GM12878 (cell line): ENCODE data around the gene USP10.

Experiments used
- BHLHE40 ChIP-seq, 2 experiments: fragments of 450-650 bp in 1 of 2; IDR thresholded peaks; 2 replicates each; pipeline ENCODE4 v1.6.1; 2011 to 2017; ENCODE audit warnings: low read depth in 2 of 2, borderline replicate concordance in 1 of 2, improper control_type of control experiment in 1 of 2, low read length in 1 of 2, mild to moderate bottlenecking in 1 of 2
- CUX1 ChIP-seq: IDR thresholded peaks from 2 replicates; pipeline ENCODE4 v1.6.1; 2012; ENCODE audit warnings: improper control_type of control experiment, low read depth, low read length; ENCODE audit not compliant: insufficient replicate concordance
- EZH2 ChIP-seq: IDR thresholded peaks from 2 replicates; pipeline ENCODE4 v1.6.1; 2012; ENCODE audit warnings: low read depth, mild to moderate bottlenecking, control low read depth, inconsistent platforms, low read length, borderline replicate concordance; ENCODE audit not compliant: control insufficient read depth
- FOXM1 ChIP-seq: IDR thresholded peaks from 2 replicates; pipeline ENCODE4 v1.6.1; 2012; ENCODE audit warnings: low read depth, mild to moderate bottlenecking, inconsistent platforms, low read length, moderate library complexity
- HDGF ChIP-seq: fragments of 450-650 bp; IDR thresholded peaks from 2 replicates; pipeline ENCODE4 v1.6.1; 2016; ENCODE audit warnings: antibody characterized with exemption
- IKZF1 ChIP-seq: fragments of 450-650 bp; conservative IDR thresholded peaks from 2 replicates; pipeline ENCODE4 v1.6.1; 2017; ENCODE audit warnings: antibody characterized with exemption, mild to moderate bottlenecking
- MAX ChIP-seq: IDR thresholded peaks from 2 replicates; pipeline ENCODE4 v1.6.1; 2012; ENCODE audit warnings: low read depth, low read length, improper control_type of control experiment
- PBX3 ChIP-seq: IDR thresholded peaks from 2 replicates; pipeline ENCODE4 v1.6.1; 2011; ENCODE audit warnings: mild to moderate bottlenecking, low read depth, low read length, moderate library complexity; ENCODE audit not compliant: insufficient replicate concordance
- POLR2AphosphoS5 ChIP-seq: IDR thresholded peaks from 2 replicates; pipeline ENCODE4 v1.6.1; 2011; ENCODE audit warnings: mild to moderate bottlenecking, low read length, inconsistent platforms
- PRDM15 ChIP-seq: fragments of 450-650 bp; formaldehyde crosslinking; IDR thresholded peaks from 2 replicates; pipeline ENCODE4 v1.4.0; 2020; ENCODE audit warnings: mild to moderate bottlenecking, moderate library complexity
- SMC3 ChIP-seq: IDR thresholded peaks from 2 replicates; pipeline ENCODE4 v1.6.1; 2011; ENCODE audit warnings: low read length, improper control_type of control experiment, borderline replicate concordance
- TAF1 ChIP-seq: IDR thresholded peaks from 2 replicates; pipeline ENCODE4 v1.6.1; 2011; ENCODE audit warnings: mild to moderate bottlenecking, low read depth, low read length, borderline replicate concordance
- TF ChIP-seq, protein P1 (sequence below), 3 experiments: IDR thresholded peaks in 2 of 3; conservative IDR thresholded peaks in 1 of 3; 2 replicates each; pipeline ENCODE4 v1.5.1; 2011; ENCODE audit warnings: low read depth in 3 of 3, low read length in 3 of 3, mild to moderate bottlenecking in 3 of 3, control low read depth in 2 of 3, moderate library complexity in 2 of 3, inconsistent platforms in 1 of 3, mixed read lengths in 1 of 3; ENCODE audit not compliant: control insufficient read depth in 2 of 3, insufficient read depth in 1 of 3; ENCODE audit errors: extremely low read depth in 1 of 3

GRCh38 chr16:84709609-84710008, 9.8 kb downstream of the USP10 start:
- TF ChIP-seq PBX3, result no peak
- no peak for TF ChIP-seq TAF1
- no peak for TF ChIP-seq PRDM15 (CRISPR knock-in tag)
- TF ChIP-seq POLR2AphosphoS5, result no peak
- TF ChIP-seq MAX, result no peak
- no peak for TF ChIP-seq BHLHE40 (IDR thresholded peaks at IDR 0.05; ENCODE audit: borderline replicate concordance in 1 of 2, low read depth in 2 of 2, low read length in 1 of 2)
- TF ChIP-seq, protein P1, sequence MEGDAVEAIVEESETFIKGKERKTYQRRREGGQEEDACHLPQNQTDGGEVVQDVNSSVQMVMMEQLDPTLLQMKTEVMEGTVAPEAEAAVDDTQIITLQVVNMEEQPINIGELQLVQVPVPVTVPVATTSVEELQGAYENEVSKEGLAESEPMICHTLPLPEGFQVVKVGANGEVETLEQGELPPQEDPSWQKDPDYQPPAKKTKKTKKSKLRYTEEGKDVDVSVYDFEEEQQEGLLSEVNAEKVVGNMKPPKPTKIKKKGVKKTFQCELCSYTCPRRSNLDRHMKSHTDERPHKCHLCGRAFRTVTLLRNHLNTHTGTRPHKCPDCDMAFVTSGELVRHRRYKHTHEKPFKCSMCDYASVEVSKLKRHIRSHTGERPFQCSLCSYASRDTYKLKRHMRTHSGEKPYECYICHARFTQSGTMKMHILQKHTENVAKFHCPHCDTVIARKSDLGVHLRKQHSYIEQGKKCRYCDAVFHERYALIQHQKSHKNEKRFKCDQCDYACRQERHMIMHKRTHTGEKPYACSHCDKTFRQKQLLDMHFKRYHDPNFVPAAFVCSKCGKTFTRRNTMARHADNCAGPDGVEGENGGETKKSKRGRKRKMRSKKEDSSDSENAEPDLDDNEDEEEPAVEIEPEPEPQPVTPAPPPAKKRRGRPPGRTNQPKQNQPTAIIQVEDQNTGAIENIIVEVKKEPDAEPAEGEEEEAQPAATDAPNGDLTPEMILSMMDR (IDR thresholded peaks at IDR 0.05 in 2 of 3, conservative IDR thresholded peaks at IDR 0.05 in 1 of 3; ENCODE audit: control insufficient read depth in 2 of 3, extremely low read depth in 1 of 3, insufficient read depth in 1 of 3, low read depth in 3 of 3, low read length in 3 of 3), result no peak
- no peak for TF ChIP-seq EZH2
- no peak for TF ChIP-seq CUX1
- no peak for TF ChIP-seq SMC3
- TF ChIP-seq FOXM1, result no peak
- no peak for TF ChIP-seq IKZF1
- TF ChIP-seq HDGF, result no peak
